Neuronal stem cell (in vitro differentiated cells): ENCODE data around the gene SH2D3A.

Experiments
- DNase-seq: peaks from one replicate; pipeline ENCODE4 v3.0.0-alpha.2; 2013; ENCODE audit warnings: low spot score
- H2AFZ ChIP-seq: one replicate; pipeline ENCODE4 v1.6.1; 2013; ENCODE audit warnings: mild to moderate bottlenecking, low read length, inconsistent platforms
- H2AK5ac ChIP-seq: 2 replicates; pipeline ENCODE4 v1.6.1; 2013; ENCODE audit warnings: low read depth, mild to moderate bottlenecking, inconsistent platforms, low read length, moderate library complexity, mixed read lengths
- H2BK120ac ChIP-seq: 2 replicates; pipeline ENCODE4 v1.6.1; 2013; ENCODE audit warnings: low read depth, mild to moderate bottlenecking, inconsistent platforms, low read length, moderate library complexity, mixed read lengths
- H2BK12ac ChIP-seq: one replicate; pipeline ENCODE4 v1.6.1; 2013; ENCODE audit warnings: low read length, inconsistent platforms
- H2BK15ac ChIP-seq: 2 replicates; pipeline ENCODE4 v1.6.1; 2013; ENCODE audit warnings: mild to moderate bottlenecking, low read length, inconsistent platforms, mixed read lengths
- H2BK5ac ChIP-seq: one replicate; pipeline ENCODE4 v1.6.1; 2013; ENCODE audit warnings: inconsistent platforms, mild to moderate bottlenecking, low read length, moderate library complexity
- H3K14ac ChIP-seq: one replicate; pipeline ENCODE4 v1.6.1; 2013; ENCODE audit warnings: low read length, inconsistent platforms
- H3K18ac ChIP-seq: 2 replicates; pipeline ENCODE4 v1.6.1; 2013; ENCODE audit warnings: low read length, inconsistent platforms
- H3K23ac ChIP-seq: 2 replicates; pipeline ENCODE4 v1.6.1; 2013; ENCODE audit warnings: low read depth, mild to moderate bottlenecking, mixed read lengths, low read length, inconsistent platforms; ENCODE audit not compliant: poor library complexity
- H3K27ac ChIP-seq: replicated peaks from 3 replicates; pipeline ENCODE4 v1.5.1; 2013; ENCODE audit warnings: low read length, inconsistent platforms
- H3K27me3 ChIP-seq, 3 experiments: 2 replicates each; pipeline ENCODE4 v1.6.1; 2013; ENCODE audit warnings: low read length in 3 of 3, mild to moderate bottlenecking in 2 of 3, inconsistent platforms in 1 of 3, low read depth in 1 of 3, mixed read lengths in 1 of 3, moderate library complexity in 1 of 3; ENCODE audit not compliant: control insufficient read depth in 3 of 3, insufficient read depth in 3 of 3
- H3K36me3 ChIP-seq, 2 donors: replicated peaks in 1 of 2; 2 replicates each; pipeline ENCODE4 v1.6.1; 2013; ENCODE audit warnings: low read length in 2 of 2; ENCODE audit not compliant: control insufficient read depth in 2 of 2, insufficient read depth in 2 of 2
- H3K4ac ChIP-seq: 2 replicates; pipeline ENCODE4 v1.6.1; 2013; ENCODE audit warnings: inconsistent platforms, mild to moderate bottlenecking, low read length, moderate library complexity
- H3K4me1 ChIP-seq, 2 donors: 1 replicate in 1 of 2; 2 replicates in 1 of 2; pipeline ENCODE4 v1.6.1; 2013; ENCODE audit warnings: low read length in 2 of 2, low read depth in 1 of 2; ENCODE audit not compliant: control insufficient read depth in 2 of 2, insufficient read depth in 1 of 2
- H3K4me2 ChIP-seq: one replicate; pipeline ENCODE4 v1.6.1; 2013; ENCODE audit warnings: mild to moderate bottlenecking, low read length, inconsistent platforms; ENCODE audit not compliant: insufficient read depth, poor library complexity, severe bottlenecking
- H3K4me3 ChIP-seq, 2 donors: 2 replicates each; pipeline ENCODE4 v1.5.1; 2013; ENCODE audit warnings: low read length in 2 of 2, mild to moderate bottlenecking in 2 of 2, inconsistent platforms in 1 of 2, moderate library complexity in 1 of 2
- H3K79me1 ChIP-seq: one replicate; pipeline ENCODE4 v1.6.1; 2013; ENCODE audit warnings: low read depth, mild to moderate bottlenecking, inconsistent platforms, low read length, moderate library complexity
- H3K9ac ChIP-seq: one replicate; pipeline ENCODE4 v1.6.1; 2013; ENCODE audit warnings: mild to moderate bottlenecking, low read depth, low read length, inconsistent platforms; ENCODE audit not compliant: poor library complexity
- H3K9me3 ChIP-seq, 2 donors: replicated peaks in 1 of 2; 2 replicates each; pipeline versions ENCODE3 to v1.6.1; 2013; ENCODE audit warnings: low read length in 2 of 2, mild to moderate bottlenecking in 2 of 2, inconsistent platforms in 1 of 2, low read depth in 1 of 2, mixed read lengths in 1 of 2, moderate library complexity in 1 of 2; ENCODE audit not compliant: control insufficient read depth in 2 of 2, insufficient read depth in 1 of 2
- H4K8ac ChIP-seq: one replicate; pipeline ENCODE4 v1.6.1; 2013; ENCODE audit warnings: low read depth, mild to moderate bottlenecking, inconsistent platforms, low read length, moderate library complexity
- H4K91ac ChIP-seq: one replicate; pipeline ENCODE4 v1.6.1; 2013; ENCODE audit warnings: low read length, low read depth, mild to moderate bottlenecking, inconsistent platforms; ENCODE audit not compliant: poor library complexity
- WGBS, 2 donors: extraction: QIAGEN DNeasy Blood & Tissue Kit; methylation state at CpG; one replicate each; pipeline ENCODE4 v1.1.7; 2013; ENCODE audit warnings: missing lambda C conversion rate in 2 of 2, mixed read lengths in 1 of 2; ENCODE audit not compliant: insufficient read length in 2 of 2, insufficient replicate concordance in 1 of 2; ENCODE audit errors: extremely low coverage in 2 of 2; 5-methylcytosine and 5-hydroxymethylcytosine counted together

SH2D3A gene

GRCh38 chr19:6724631-6725492 lies 42.4 kb downstream of the SH2D3A start:
- no peak overlapping the region for H4K8ac ChIP-seq
- H3K14ac ChIP-seq: no peak overlapping the region
- H3K79me1 ChIP-seq: peaks cover 2% of the 10 kb centered on the region
- H3K18ac ChIP-seq: no peak overlapping the region
- no peak overlapping the region for H3K9ac ChIP-seq
- H4K91ac ChIP-seq: no peak overlapping the region
- H3K27me3 ChIP-seq: no peaks in the 10 kb centered on the region
- no peak overlapping the region for H3K4me2 ChIP-seq
- no peak overlapping the region for H3K23ac ChIP-seq
- H3K36me3 ChIP-seq: no peaks in the 10 kb centered on the region
- no peak overlapping the region for H3K4me3 ChIP-seq
- no peak overlapping the region for H2BK15ac ChIP-seq
- peak overlapping the region; percentile 50 for H2AK5ac ChIP-seq
- H2BK5ac ChIP-seq: no peak overlapping the region
- H2BK12ac ChIP-seq: no peak overlapping the region
- peaks cover 0 to 4% of the 10 kb centered on the region in 2 donors for H3K9me3 ChIP-seq
- H3K27ac ChIP-seq: no peak overlapping the region
- WGBS, 2 donors: no CpG with 5 or more reads among the region's 15 CpGs
- no peak overlapping the region for H2BK120ac ChIP-seq
- no peak overlapping the region for H2AFZ ChIP-seq
- DNase-seq: no peak
- H3K4me1 ChIP-seq: no peaks in the 10 kb centered on the region
- H3K4ac ChIP-seq: no peak overlapping the region

GRCh38 chr19:6723738-6724137 lies 43.5 kb downstream of the SH2D3A start:
- no peaks in the 10 kb centered on the region for H3K36me3 ChIP-seq
- no peak overlapping the region for H3K9ac ChIP-seq

GRCh38 chr19:6723108-6723618 lies 44.1 kb downstream of the SH2D3A start:
- no peak overlapping the region for H2BK120ac ChIP-seq
- no peak overlapping the region for H3K18ac ChIP-seq
- no peak overlapping the region for H4K8ac ChIP-seq
- H3K27ac ChIP-seq: no peak overlapping the region
- H3K9me3 ChIP-seq: peaks cover 0 to 4% of the 10 kb centered on the region in 2 donors
- H2BK12ac ChIP-seq: no peak overlapping the region
- no peaks in the 10 kb centered on the region for H3K4me1 ChIP-seq
- no peak overlapping the region for H4K91ac ChIP-seq
- H3K9ac ChIP-seq: no peak overlapping the region
- no peaks in the 10 kb centered on the region for H3K27me3 ChIP-seq
- H3K4me2 ChIP-seq: no peak overlapping the region
- peak overlapping the region; percentile 64 for H2AFZ ChIP-seq
- no peak for DNase-seq
- no peaks in the 10 kb centered on the region for H3K36me3 ChIP-seq
- H2BK5ac ChIP-seq: no peak overlapping the region
- no peak overlapping the region for H2AK5ac ChIP-seq
- H2BK15ac ChIP-seq: no peak overlapping the region
- no peak overlapping the region for H3K23ac ChIP-seq
- H3K4me3 ChIP-seq: no peak overlapping the region
- H3K79me1 ChIP-seq: peaks cover 2% of the 10 kb centered on the region
- no peak overlapping the region for H3K14ac ChIP-seq
- WGBS, 2 donors: no CpG with 5 or more reads among the region's 13 CpGs
- no peak overlapping the region for H3K4ac ChIP-seq

More at GRCh38 chr19:6723738-6724137, 43.5 kb downstream of the SH2D3A start:
- H2AFZ ChIP-seq: no peak overlapping the region
- H2BK5ac ChIP-seq: no peak overlapping the region
- H3K9me3 ChIP-seq: peaks cover 0 to 4% of the 10 kb centered on the region in 2 donors
- H2AK5ac ChIP-seq: no peak overlapping the region
- no peak overlapping the region for H2BK120ac ChIP-seq
- no peak overlapping the region for H3K4me3 ChIP-seq
- H3K18ac ChIP-seq: no peak overlapping the region
- H4K8ac ChIP-seq: no peak overlapping the region
- H3K14ac ChIP-seq: no peak overlapping the region
- no peak for DNase-seq
- WGBS, 2 donors: no CpG with 5 or more reads among the region's 5 CpGs
- peaks cover 2% of the 10 kb centered on the region for H3K79me1 ChIP-seq
- no peak overlapping the region for H3K4me2 ChIP-seq
- H4K91ac ChIP-seq: no peak overlapping the region
- no peaks in the 10 kb centered on the region for H3K4me1 ChIP-seq
- no peaks in the 10 kb centered on the region for H3K27me3 ChIP-seq
- H2BK15ac ChIP-seq: no peak overlapping the region
- H3K23ac ChIP-seq: no peak overlapping the region
- H3K4ac ChIP-seq: no peak overlapping the region
- no peak overlapping the region for H2BK12ac ChIP-seq
- no peak overlapping the region for H3K27ac ChIP-seq

GRCh38 chr19:6721773-6722172 lies 45.5 kb downstream of the SH2D3A start:
- no peak overlapping the region for H3K18ac ChIP-seq
- no peak overlapping the region for H3K4me3 ChIP-seq
- H3K9ac ChIP-seq: no peak overlapping the region
- H3K9me3 ChIP-seq: peaks cover 0 to 5% of the 10 kb centered on the region in 2 donors
- H3K4ac ChIP-seq: no peak overlapping the region
- H2BK120ac ChIP-seq: no peak overlapping the region
- no peak overlapping the region for H2BK12ac ChIP-seq
- no peak overlapping the region for H3K14ac ChIP-seq
- no peak for DNase-seq
- no peak overlapping the region for H3K4me2 ChIP-seq
- peaks cover 0 to 5% (median 0%) of the 10 kb centered on the region in 3 experiments for H3K27me3 ChIP-seq
- no peaks in the 10 kb centered on the region for H3K4me1 ChIP-seq
- H2BK5ac ChIP-seq: no peak overlapping the region
- peaks cover 3% of the 10 kb centered on the region for H3K79me1 ChIP-seq
- no peak overlapping the region for H2BK15ac ChIP-seq
- no peak overlapping the region for H2AFZ ChIP-seq
- no peak overlapping the region for H3K23ac ChIP-seq
- no peak overlapping the region for H3K27ac ChIP-seq
- no peak overlapping the region for H4K8ac ChIP-seq
- no peaks in the 10 kb centered on the region for H3K36me3 ChIP-seq
- WGBS, 2 donors: no CpG with 5 or more reads among the region's 5 CpGs
- no peak overlapping the region for H4K91ac ChIP-seq
- H2AK5ac ChIP-seq: no peak overlapping the region
